GM19240 (cell line): ENCODE measurements around the gene RPS15.
"Not testable (repeated sequence)": the region's sequence is repeated elsewhere in the genome, so short reads cannot be mapped to it uniquely, and the experiment has no call there.

ENCODE experiments used
- DNase-seq: peaks from one replicate; pipeline ENCODE4 v3.0.0; 2011; ENCODE audit warnings: low spot score; ENCODE audit not compliant: insufficient read length

The RPS15 gene

GRCh38 chr19:1467490-1468273, 29.5 kb downstream of the RPS15 start:
- DNase-seq: no peak

- no peak for DNase-seq
Observed at GRCh38 chr19:1468274-1468820, 30.2 kb downstream of the RPS15 start.

GRCh38 chr19:1468821-1469254, 30.6 kb downstream of the RPS15 start:
- no peak for DNase-seq

- no peak for DNase-seq
Observed at GRCh38 chr19:1469255-1470054, 31.3 kb downstream of the RPS15 start.

- no peak for DNase-seq
Observed at GRCh38 chr19:1470055-1470304, 31.8 kb downstream of the RPS15 start.

GRCh38 chr19:1470305-1471009, 32.3 kb downstream of the RPS15 start:
- no peak for DNase-seq

- DNase-seq: no peak
Observed at GRCh38 chr19:1471010-1471514, 32.9 kb downstream of the RPS15 start.

- DNase-seq: no peak
Observed at GRCh38 chr19:1471515-1472160, 33.4 kb downstream of the RPS15 start.

GRCh38 chr19:1472231-1473084, 34.3 kb downstream of the RPS15 start:
- no peak for DNase-seq

GRCh38 chr19:1473085-1473851, 35.1 kb downstream of the RPS15 start:
- DNase-seq: no peak

- DNase-seq: no peak
Observed at GRCh38 chr19:1474011-1474764, 36.0 kb downstream of the RPS15 start.

GRCh38 chr19:1474765-1475351, 36.7 kb downstream of the RPS15 start:
- no peak for DNase-seq

- DNase-seq: no peak
Observed at GRCh38 chr19:1475751-1476437, 37.7 kb downstream of the RPS15 start.

- not testable (repeated sequence) for DNase-seq
Observed at GRCh38 chr19:1477056-1477455, 38.9 kb downstream of the RPS15 start.

GRCh38 chr19:1478934-1479707, 40.9 kb downstream of the RPS15 start, which contains the start of gene C19orf25:
Gene C19orf25 (minus strand): TSS chr19:1479215. CDS start chr19:1478903, 312 bp downstream.
- peak; percentile 99 for DNase-seq

GRCh38 chr19:1481224-1481892, 43.2 kb downstream of the RPS15 start:
- no peak for DNase-seq
